ES-I3 (cell line): ENCODE results near the gene THADA.

Source experiments
- H3K36me3 ChIP-seq: 2 replicates; pipeline ENCODE4 v1.6.1; 2013; ENCODE audit warnings: mild to moderate bottlenecking, low read length, control low read depth, moderate library complexity; ENCODE audit not compliant: insufficient read depth
- H3K4me1 ChIP-seq: 2 replicates; pipeline ENCODE4 v1.6.1; 2013; ENCODE audit warnings: mild to moderate bottlenecking, control low read depth, low read length; ENCODE audit not compliant: insufficient read depth
- H3K9ac ChIP-seq: 2 replicates; pipeline ENCODE4 v1.6.1; 2013; ENCODE audit warnings: low read depth, mild to moderate bottlenecking, low read length, moderate library complexity
- H3K9me3 ChIP-seq: 2 replicates; pipeline ENCODE4 v1.6.1; 2013; ENCODE audit warnings: mild to moderate bottlenecking, low read length, moderate library complexity; ENCODE audit not compliant: control insufficient read depth, insufficient read depth

The THADA gene

DNA sequence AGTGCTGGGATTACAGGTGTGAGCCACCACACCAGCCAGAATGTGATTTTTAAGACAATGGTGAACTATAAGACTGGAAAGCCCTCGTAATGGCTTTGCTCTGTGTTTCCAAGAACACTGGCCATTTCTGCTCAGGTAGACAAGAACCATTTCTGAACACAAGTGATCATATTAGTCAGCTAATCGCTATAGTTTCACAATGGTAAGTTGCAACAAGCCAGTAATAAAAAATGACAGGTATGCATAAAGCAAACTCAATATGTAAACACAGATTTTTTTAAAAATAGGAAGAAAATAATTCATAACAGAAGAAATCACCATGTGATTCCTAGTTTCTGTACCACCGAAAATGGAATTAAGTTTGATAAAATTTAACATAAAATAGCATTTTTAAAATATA lies 166.5 kb downstream of the THADA start:
- no peak overlapping the region for H3K9ac ChIP-seq
- no peaks in the 10 kb centered on the region for H3K4me1 ChIP-seq
- H3K36me3 ChIP-seq = no peaks in the 10 kb centered on the region
- H3K9me3 ChIP-seq = no peaks in the 10 kb centered on the region

DNA sequence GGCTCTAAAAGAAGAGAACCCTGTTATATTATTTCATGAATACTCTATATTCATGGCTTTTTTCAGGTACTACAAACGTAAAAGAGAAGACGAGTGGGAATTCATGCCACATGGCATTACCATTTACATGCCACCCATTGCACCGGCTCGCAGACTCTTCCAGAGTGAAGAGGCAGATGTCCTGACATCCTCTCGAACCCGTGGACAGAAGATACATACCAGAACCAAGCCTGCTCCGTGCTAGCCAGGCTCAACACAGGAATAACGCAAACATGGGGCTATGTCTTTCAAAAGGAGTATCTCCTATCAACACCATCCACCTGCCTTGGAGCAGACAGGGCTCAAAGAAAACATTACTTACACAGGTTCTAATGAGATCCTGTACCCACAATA lies 168.8 kb downstream of the THADA start:
- H3K4me1 ChIP-seq = no peaks in the 10 kb centered on the region

DNA sequence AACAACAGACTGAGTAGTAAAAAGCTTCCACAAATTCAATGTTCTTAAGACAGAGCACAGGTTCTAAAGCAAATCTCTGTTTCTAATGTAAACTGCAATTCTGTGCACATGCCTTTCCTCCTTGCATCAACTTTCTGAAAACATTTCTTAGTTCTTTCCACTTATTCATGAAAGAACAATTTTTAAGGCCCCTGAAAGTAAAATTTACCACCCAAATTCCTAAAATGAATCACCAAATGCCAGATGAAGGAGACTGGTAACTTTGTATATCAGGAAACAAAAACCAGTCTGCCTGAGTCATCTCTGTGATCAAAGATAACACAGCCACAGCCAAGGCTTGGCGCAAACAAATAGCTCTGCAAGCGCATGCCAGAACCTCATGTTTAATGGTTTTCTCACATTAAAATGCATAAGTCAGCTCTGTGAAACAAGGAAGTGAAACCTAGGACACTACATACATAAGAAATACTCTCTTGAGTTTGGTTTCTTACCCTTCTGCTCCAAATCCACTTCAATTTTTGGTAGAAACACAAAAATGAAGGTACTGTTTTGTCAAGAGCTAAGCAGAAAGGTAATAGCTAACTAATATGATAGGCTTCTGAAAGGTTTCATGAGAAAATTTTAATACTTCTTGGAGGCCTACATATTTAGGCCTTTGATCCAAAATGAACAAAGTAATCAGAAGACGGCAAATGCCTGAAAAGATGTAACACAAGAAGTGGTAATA lies 169.4 kb downstream of the THADA start:
- Histone ChIP-seq H3K9ac (no peak overlapping the region), H3K4me1 (no peaks in the 10 kb centered on the region), H3K9me3 (no peaks in the 10 kb centered on the region), H3K36me3 (no peaks in the 10 kb centered on the region)

More for the DNA sequence above, 168.8 kb downstream of the THADA start:
- Histone ChIP-seq H3K36me3 (no peaks in the 10 kb centered on the region), H3K9me3 (no peaks in the 10 kb centered on the region), H3K9ac (no peak overlapping the region)

DNA sequence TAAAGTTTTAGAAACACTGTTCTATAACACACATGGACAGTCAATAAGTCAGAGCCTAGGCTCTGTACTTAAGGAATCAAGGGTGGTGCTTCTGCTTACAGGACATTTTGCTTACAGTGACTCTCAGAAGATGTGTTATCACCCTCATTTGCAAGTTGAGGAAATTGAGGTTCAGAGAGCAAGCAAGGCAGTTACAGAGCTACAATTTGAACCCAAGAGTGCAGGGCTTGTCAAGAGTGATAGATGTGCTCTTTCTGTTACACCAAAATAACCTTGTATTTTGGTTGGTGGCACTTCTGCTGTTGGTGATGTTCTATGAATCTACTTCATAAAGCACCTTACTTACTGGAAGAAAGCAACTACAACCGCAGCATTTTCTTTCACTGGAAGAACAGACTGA lies 170.2 kb downstream of the THADA start:
- no peaks in the 10 kb centered on the region for H3K9me3 ChIP-seq
- no peaks in the 10 kb centered on the region for H3K4me1 ChIP-seq
- no peak overlapping the region for H3K9ac ChIP-seq
- no peaks in the 10 kb centered on the region for H3K36me3 ChIP-seq

DNA sequence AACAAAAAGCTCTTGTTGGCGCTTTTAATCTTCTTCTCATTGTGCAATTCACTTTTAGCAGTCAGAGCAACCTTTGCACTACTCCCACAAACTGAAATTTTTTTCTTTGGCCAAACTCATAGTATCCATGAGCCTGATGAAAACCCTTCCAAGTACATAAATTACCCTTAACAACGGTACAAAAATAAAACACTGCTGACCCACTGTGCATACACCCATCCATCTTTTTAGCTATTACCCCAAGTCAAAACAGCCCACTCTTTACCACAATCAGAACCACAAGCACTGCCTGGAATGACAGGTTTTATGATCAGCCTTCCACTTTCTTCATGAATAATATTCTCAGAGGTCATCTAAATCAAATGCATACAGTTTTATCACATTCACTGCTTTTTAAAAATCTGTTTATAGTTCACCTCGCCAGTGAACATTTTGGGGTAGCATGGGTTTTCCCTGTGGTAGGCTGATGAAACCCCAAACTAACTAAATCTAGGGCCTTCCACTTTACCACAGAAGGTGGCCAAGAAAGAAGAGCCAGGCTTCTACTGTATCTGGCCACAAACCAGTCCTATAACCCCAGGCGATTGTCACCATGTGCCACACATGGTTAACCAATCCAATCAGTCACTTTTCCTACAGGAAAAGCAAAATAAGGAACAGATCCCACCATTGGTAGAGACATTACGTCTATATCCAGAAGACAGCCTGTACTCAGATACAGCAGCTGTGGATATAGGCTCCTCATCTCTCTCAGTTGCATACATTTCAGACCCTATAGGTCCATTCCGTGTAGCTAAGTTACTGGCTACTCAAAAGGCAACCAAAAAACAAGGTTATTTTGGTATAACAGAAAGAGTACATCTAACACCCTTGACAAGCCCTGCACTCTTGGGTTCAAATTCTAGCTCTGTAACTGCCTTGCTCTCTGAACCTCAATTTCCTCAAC lies 171.3 kb downstream of the THADA start:
- H3K36me3 ChIP-seq = no peaks in the 10 kb centered on the region
- no peaks in the 10 kb centered on the region for H3K4me1 ChIP-seq
- no peak overlapping the region for H3K9ac ChIP-seq
- no peaks in the 10 kb centered on the region for H3K9me3 ChIP-seq

DNA sequence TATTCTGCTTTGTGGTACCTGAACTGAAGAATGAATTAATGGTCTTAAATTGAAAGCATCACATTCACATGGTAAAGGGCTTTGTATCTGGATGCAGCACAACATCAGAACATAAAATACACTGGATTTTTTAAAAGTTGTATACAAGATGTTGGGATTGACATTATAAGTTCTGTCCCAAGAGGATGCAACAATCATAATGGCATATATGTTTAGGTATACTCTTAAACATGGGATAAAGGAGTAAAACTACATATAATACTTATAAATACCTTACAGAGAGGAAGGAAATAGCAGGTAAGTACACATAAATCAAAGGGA lies 171.9 kb downstream of the THADA start:
- Histone ChIP-seq H3K9me3 (no peaks in the 10 kb centered on the region), H3K36me3 (no peaks in the 10 kb centered on the region), H3K9ac (no peak overlapping the region), H3K4me1 (no peaks in the 10 kb centered on the region)

DNA sequence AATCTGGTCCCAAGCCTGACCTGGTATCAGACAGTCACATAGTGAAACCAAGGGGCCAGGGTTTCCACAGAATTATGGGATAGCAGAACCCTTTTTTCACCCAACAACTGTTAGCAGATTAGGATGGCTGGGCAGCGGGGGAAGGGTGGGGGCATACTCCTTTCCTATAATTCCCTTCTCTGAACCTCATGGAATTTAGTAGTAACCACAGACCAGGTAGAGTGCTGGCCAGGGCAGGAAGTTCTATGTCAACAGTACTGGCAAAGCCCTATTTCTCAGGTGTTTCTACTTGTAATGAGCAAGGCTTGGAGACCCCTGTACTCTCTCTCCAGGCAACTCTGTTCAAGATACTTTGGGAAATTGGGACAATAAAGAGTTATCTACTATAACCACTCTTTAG lies 174.6 kb downstream of the THADA start:
- H3K9ac ChIP-seq = no peak overlapping the region
- no peaks in the 10 kb centered on the region; the same call in 1 of the 2 replicates for H3K4me1 ChIP-seq
- no peaks in the 10 kb centered on the region for H3K9me3 ChIP-seq
- H3K36me3 ChIP-seq = no peaks in the 10 kb centered on the region

DNA sequence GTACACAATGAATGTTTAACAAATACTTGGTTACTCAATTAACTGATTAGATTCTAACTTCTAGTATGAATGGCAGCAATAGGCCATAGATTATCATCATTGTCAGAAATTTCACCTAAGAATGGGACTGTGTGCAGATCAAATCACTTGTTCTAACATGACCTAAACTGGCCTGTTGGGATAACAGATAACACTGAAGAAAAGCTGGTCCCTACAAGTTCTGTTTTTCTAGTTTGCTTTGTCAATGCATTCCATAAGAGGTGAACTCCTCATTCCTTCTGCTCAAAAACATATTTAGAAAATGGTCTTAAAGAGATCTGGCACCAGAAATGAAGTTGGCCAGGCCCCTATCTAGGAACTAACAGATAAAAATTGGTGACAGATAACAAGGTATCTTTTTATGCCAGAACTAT lies 175.4 kb downstream of the THADA start:
- H3K9ac ChIP-seq = no peak overlapping the region
- H3K4me1 ChIP-seq = no peaks in the 10 kb centered on the region; the same call in 1 of the 2 replicates
- H3K36me3 ChIP-seq = no peaks in the 10 kb centered on the region
- no peaks in the 10 kb centered on the region for H3K9me3 ChIP-seq

DNA sequence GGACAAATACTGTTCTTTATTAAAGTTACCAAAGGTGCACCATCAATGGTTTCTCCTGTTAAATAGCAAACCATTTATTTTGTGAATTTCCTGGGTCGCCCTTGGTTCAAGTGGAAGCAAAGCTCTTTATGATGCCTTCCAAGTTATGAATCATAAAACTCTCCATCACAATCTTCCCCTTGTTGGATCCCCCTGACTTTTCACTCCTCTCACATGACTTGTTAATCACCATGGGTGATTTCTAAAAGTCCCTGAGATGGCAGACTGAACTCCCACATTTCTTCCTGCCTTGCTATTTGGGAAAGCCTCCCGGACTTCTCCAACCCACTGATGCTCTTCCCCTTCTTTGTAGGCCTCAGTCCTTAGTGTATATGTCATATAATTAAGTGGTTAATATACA lies 176.0 kb downstream of the THADA start:
- H3K36me3 ChIP-seq = no peaks in the 10 kb centered on the region
- no peak overlapping the region for H3K9ac ChIP-seq
- no peaks in the 10 kb centered on the region; the same call in 1 of the 2 replicates for H3K4me1 ChIP-seq
- H3K9me3 ChIP-seq = no peaks in the 10 kb centered on the region

DNA sequence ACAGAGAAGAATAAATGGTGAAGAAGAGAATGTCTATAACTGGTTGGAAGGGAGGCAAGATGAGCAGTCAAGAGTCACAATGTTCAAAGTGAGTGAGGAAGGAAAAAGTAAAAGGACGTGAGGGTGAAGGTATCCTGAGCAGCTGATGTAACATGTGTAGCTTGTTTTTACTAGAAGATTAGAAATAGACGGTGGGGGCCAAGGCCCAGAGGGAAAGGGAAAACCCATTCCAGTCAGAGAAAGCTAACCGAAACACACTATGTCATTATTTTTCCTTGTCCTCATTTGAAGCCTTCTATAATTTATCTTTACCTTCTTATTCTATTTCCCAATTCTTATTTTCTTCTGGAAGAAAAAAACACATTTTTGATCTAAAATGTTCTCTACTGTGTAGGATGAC lies 176.6 kb downstream of the THADA start:
- Histone ChIP-seq H3K36me3 (no peaks in the 10 kb centered on the region), H3K4me1 (no peaks in the 10 kb centered on the region; the same call in 1 of the 2 replicates), H3K9me3 (no peaks in the 10 kb centered on the region), H3K9ac (no peak overlapping the region)

DNA sequence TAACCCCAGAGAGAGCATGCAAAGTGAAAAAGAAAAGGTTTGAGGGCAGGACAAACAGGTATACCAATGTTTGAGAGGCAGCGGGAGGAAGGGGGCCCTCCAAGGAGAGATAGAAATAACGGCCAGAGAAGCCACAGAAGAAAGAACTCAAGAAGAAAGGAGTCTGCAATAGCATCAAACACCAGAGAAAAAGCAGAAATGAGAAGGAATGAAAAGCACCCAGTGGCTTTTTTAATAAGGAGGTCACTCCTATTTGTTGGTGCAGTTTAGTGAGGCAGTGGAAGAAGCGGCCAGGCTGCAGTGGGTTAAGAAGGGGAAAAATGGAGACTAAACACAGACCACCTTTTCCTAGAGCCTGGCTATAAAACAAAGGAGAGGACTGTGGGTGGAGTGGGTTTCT lies 177.2 kb downstream of the THADA start:
- Histone ChIP-seq H3K4me1 (no peaks in the 10 kb centered on the region; the same call in 1 of the 2 replicates), H3K9me3 (no peaks in the 10 kb centered on the region), H3K9ac (no peak overlapping the region), H3K36me3 (no peaks in the 10 kb centered on the region)

DNA sequence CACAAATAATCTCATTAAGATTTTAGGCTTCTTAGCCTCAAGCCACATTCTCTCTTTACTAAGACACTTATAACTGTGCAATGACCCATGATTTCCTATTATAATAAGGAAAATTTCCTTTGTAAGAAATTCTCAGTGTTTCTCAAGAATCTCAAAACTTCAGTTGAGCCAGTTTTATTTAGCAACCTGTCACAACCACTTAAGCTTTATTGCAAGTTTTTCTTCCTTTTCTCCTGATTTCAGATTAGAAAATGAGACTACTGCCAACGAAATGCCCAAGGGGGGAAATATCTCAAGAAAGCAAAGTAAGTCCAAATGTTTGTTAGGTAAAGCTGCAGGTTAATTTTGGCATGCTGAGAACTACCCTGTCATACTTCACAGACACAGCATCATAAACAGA lies 178.5 kb downstream of the THADA start:
- H3K9me3 ChIP-seq = no peaks in the 10 kb centered on the region
- no peaks in the 10 kb centered on the region for H3K36me3 ChIP-seq
- H3K9ac ChIP-seq = no peak overlapping the region
- no peaks in the 10 kb centered on the region; the same call in 1 of the 2 replicates for H3K4me1 ChIP-seq

DNA sequence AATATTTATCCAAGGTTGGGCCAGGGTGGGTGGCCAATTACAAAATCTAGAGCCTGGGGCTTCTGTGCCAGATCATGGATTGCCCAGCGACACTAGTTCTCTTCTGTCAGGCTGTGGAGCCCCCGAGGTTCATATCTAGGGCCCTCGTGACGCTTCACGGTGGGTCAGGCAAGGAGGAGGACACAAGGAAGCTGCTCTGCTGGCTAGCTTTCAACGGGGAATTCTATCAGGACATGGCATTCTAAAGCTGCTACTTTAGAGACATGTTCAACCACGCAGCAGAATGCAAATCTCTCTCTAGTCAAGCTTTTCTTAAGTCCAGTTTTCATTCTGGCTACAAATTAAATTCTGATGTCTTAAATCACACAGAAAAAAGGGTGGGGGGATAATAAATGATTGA lies 180.2 kb downstream of the THADA start:
- H3K36me3 ChIP-seq = no peaks in the 10 kb centered on the region
- no peaks in the 10 kb centered on the region; the same call in 1 of the 2 replicates for H3K4me1 ChIP-seq
- H3K9ac ChIP-seq = no peak overlapping the region
- H3K9me3 ChIP-seq = no peaks in the 10 kb centered on the region

DNA sequence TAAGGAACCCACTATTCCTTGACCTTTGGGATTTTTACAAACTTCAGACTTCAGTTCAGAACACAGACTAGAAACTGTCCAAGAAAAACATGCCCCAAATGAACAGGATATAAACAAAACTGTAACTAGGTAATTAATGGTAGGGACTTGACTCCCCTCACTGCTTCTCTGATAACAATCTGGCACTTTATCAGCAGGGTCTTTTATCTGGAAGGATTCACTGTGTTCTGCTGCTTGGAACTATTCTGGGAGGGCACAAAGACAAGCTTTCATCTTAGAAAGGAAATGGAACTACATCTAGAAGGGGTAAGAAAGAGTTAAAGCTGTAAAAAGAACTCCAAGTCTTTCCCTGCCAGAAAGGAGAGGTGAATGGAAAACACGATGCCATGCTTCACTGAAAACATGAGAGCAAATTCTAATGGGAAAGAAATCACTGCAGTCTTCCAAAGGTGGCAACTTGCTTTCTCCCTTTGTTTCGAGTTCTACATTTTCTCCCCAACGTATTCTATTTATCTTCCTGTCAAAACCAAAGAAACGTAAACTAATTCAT lies 181.2 kb downstream of the THADA start:
- H3K36me3 ChIP-seq = no peaks in the 10 kb centered on the region
- H3K9me3 ChIP-seq = no peaks in the 10 kb centered on the region
- no peak overlapping the region for H3K9ac ChIP-seq
- no peaks in the 10 kb centered on the region; the same call in 1 of the 2 replicates for H3K4me1 ChIP-seq
